Thyroid gland (tissue), 4 donors: Measurements from ENCODE around the gene CHST11. TPM values are rescaled to one million over a fixed set of nuclear protein-coding genes. Genes with fewer than 3 reads are reported as not detected.

ENCODE experiments used
- DNase-seq, 2 donors: peaks; one replicate each; pipeline ENCODE4 v3.0.0-alpha.2; 2019
- H3K27ac ChIP-seq, 3 donors: fragments of 200-600 bp; sonication (generic); 1 replicate in 2 of 3; 2 replicates in 1 of 3; pipeline ENCODE4 v1.5.1; 2016 to 2019; ENCODE audit warnings: mild to moderate bottlenecking in 1 of 3, moderate library complexity in 1 of 3
- H3K27me3 ChIP-seq: fragments of 200-600 bp; sonication (generic); one replicate; pipeline ENCODE4 v1.5.1; 2019
- H3K36me3 ChIP-seq, 2 donors: fragments of 200-600 bp; sonication (generic); one replicate each; pipeline ENCODE4 v1.5.1; 2016 to 2019
- H3K4me1 ChIP-seq, 2 donors: fragments of 200-600 bp; sonication (generic); one replicate each; pipeline ENCODE4 v1.5.1; 2017 to 2019
- H3K4me3 ChIP-seq, 3 donors: fragments of 200-600 bp; sonication (generic); replicated peaks in 1 of 3; 1 replicate in 2 of 3; 2 replicates in 1 of 3; pipeline ENCODE4 v1.5.1; 2016; ENCODE audit warnings: mild to moderate bottlenecking in 1 of 3
- H3K9me3 ChIP-seq: fragments of 200-600 bp; sonication (generic); one replicate; pipeline ENCODE4 v1.5.1; 2017
- POLR2A ChIP-seq, 2 donors: fragments of 450-650 bp; IDR thresholded peaks; one replicate each; pipeline ENCODE4 v1.6.1; 2017; ENCODE audit warnings: antibody characterized with exemption in 2 of 2, mild to moderate bottlenecking in 2 of 2, moderate library complexity in 1 of 2
- WGBS, 2 donors: methylation state at CpG; one replicate each; pipeline ENCODE4 v1.1.5; 2017; 5-methylcytosine and 5-hydroxymethylcytosine counted together
- intact Hi-C: fragments of 100-400 bp; cut with DNase I; formaldehyde crosslinking; loops from one replicate; pipeline ENCODE4 v1.15.1; 2023
- total RNA-seq, 4 donors: library from RNA; depleted of rRNA; stranded (reverse); fragments of >200 nt; gene quantifications; one replicate each; pipeline ENCODE4 v1.2.3, GENCODE V29; 2016
- TF ChIP-seq, protein P1 (sequence below), 6 experiments: fragments of 200-600 bp in 3 of 6; fragments of 450-650 bp in 3 of 6; sonication (generic) in 3 of 6; IDR thresholded peaks; one replicate each; pipeline ENCODE4 v1.5.1; 2016 to 2019; ENCODE audit warnings: antibody characterized with exemption in 6 of 6, mild to moderate bottlenecking in 2 of 6, inconsistent platforms in 1 of 6, moderate library complexity in 1 of 6

CHST11 gene
- total RNA-seq, 4 donors from 2014 or later = 6.9 to 11.6 (median 8.0) TPM

DNA sequence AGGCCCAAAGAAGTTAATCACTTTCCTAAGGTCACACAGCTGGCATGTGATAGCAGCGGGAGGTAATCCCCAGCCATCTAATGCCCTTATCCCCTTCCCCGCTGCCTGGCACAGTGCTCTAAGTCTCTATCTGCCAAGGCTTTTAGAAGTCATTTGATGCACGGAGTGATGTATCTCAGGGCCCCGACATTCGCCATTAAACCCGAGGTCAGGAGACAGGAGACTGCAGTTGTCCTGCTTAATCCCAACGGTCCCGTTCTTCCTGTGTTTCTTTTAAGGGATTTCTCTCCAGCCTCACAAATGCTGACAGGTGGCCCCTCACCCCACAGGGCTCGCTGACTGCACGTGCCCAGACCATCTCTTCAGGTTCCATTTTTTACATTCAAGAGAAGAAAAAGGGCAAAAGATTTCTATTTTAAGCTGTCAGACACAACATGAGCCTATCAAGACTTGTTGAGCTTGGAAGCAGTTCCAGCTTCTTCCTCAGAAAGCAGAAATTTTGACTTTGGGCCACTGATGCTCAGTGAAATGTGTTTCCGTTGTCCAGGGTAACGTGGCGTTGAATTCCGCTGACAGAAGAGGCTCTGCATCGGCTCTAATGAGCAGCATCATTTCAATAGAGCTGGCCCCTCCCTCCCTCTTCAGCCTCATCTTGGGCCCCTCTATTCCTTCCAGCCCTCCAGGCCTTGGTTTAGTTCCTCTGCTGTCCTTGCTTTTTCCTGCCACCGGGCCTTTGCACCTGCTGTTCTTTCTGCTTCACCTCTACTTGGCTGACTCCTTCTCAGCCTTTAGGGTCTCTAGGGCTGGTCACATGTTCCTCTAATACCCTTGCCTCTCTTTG is 171.5 kb downstream of the CHST11 start:
- Histone ChIP-seq H3K9me3 (no peaks in the 10 kb centered on the region), H3K27me3 (no peaks in the 10 kb centered on the region), H3K4me3 (no peak overlapping the region), H3K27ac (no peak overlapping the region), H3K36me3 (no peaks in the 10 kb centered on the region), H3K4me1 (no peaks in the 10 kb centered on the region)
- TF ChIP-seq POLR2A (IDR thresholded peaks at IDR 0.05) = no peak
- TF ChIP-seq, protein P1, sequence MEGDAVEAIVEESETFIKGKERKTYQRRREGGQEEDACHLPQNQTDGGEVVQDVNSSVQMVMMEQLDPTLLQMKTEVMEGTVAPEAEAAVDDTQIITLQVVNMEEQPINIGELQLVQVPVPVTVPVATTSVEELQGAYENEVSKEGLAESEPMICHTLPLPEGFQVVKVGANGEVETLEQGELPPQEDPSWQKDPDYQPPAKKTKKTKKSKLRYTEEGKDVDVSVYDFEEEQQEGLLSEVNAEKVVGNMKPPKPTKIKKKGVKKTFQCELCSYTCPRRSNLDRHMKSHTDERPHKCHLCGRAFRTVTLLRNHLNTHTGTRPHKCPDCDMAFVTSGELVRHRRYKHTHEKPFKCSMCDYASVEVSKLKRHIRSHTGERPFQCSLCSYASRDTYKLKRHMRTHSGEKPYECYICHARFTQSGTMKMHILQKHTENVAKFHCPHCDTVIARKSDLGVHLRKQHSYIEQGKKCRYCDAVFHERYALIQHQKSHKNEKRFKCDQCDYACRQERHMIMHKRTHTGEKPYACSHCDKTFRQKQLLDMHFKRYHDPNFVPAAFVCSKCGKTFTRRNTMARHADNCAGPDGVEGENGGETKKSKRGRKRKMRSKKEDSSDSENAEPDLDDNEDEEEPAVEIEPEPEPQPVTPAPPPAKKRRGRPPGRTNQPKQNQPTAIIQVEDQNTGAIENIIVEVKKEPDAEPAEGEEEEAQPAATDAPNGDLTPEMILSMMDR (IDR thresholded peaks at IDR 0.05) = no peak
- intact Hi-C loops = no loop called here
- 85 to 87% methylated on average over 16 of the region's 16 CpGs for WGBS, 2 donors
- no peak for DNase-seq

DNA sequence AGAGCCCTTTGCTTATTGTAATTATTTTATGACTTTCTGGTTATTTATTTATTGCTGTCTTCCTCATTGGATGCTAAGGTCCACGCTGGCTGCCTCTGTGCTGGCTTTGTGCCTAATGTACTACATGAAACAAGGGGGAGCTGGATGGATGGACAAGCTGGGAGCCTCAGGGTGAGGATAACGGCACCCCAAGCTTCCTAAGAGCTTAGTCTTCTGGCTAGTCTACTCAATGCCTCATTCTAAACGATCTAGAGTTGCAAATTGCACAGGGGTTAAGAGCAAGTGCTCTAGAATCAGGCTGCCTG is 172.0 kb downstream of the CHST11 start:
- Histone ChIP-seq H3K36me3 (no peaks in the 10 kb centered on the region), H3K4me3 (no peak overlapping the region), H3K4me1 (no peaks in the 10 kb centered on the region), H3K27me3 (no peaks in the 10 kb centered on the region), H3K9me3 (no peaks in the 10 kb centered on the region), H3K27ac (no peak overlapping the region)
- intact Hi-C loops = no loop called here
- 73 to 74% methylated on average over 3 of the region's 3 CpGs for WGBS, 2 donors
- DNase-seq = no peak
- TF ChIP-seq, protein P1 (IDR thresholded peaks at IDR 0.05) = no peak
- no peak for TF ChIP-seq POLR2A (IDR thresholded peaks at IDR 0.05)

DNA sequence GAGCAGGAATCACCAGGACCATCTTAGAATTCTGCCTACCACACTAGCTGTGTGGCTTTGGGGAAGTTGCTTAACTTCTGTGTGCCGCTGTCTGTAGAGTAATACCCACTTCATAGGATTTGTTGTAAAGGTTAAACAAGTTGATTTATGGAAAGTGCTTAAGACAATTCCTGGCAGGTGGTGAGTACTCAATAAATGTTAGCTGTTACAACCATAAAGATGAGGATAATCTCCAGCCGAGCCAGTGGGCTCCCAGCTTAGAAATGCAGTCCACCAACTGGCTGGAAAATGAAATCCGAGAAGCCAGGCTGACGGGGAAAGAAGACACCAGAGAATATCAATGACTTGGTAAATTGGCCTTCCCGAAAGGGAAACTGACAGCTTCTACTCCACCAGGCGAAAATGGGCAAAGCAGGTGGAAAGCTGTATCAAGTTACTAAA is 173.5 kb downstream of the CHST11 start:
- H3K36me3 ChIP-seq = no peaks in the 10 kb centered on the region
- 89 to 90% methylated on average over 6 of the region's 6 CpGs for WGBS, 2 donors
- no peak overlapping the region for H3K4me3 ChIP-seq
- TF ChIP-seq, protein P1 (IDR thresholded peaks at IDR 0.05) = no peak
- DNase-seq = no peak
- no peaks in the 10 kb centered on the region for H3K27me3 ChIP-seq
- H3K4me1 ChIP-seq = no peaks in the 10 kb centered on the region
- H3K27ac ChIP-seq = no peak overlapping the region
- intact Hi-C loops = no loop called here
- no peaks in the 10 kb centered on the region for H3K9me3 ChIP-seq

DNA sequence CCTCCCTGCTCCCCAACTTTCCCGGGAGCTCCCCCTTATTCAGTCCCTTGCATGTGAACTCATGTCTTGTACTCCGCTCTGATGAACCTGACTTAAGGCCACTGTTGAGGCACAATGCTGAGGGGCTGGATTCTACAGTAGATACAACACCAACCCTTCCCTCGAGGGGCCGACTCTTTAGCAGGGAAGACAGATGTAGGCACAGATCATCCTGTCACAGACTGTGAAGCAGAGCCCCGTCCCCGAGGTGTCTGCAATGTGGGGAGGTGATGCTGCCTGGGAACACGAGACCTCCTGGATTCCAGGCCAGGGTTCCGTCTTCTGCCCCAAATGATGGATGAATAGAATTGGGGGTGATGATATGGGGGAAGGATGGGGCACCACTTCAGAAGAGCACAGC is 175.1 kb downstream of the CHST11 start:
- H3K4me3 ChIP-seq = no peak overlapping the region
- 89 to 100% methylated on average over 8 of the region's 8 CpGs for WGBS, 2 donors
- H3K9me3 ChIP-seq = no peaks in the 10 kb centered on the region
- H3K27me3 ChIP-seq = no peaks in the 10 kb centered on the region
- intact Hi-C loops = no loop called here
- no peaks in the 10 kb centered on the region for H3K4me1 ChIP-seq
- no peak for DNase-seq
- no peak overlapping the region for H3K27ac ChIP-seq
- TF ChIP-seq, protein P1 (IDR thresholded peaks at IDR 0.05) = no peak
- no peak for TF ChIP-seq POLR2A (IDR thresholded peaks at IDR 0.05)
- no peaks in the 10 kb centered on the region for H3K36me3 ChIP-seq

DNA sequence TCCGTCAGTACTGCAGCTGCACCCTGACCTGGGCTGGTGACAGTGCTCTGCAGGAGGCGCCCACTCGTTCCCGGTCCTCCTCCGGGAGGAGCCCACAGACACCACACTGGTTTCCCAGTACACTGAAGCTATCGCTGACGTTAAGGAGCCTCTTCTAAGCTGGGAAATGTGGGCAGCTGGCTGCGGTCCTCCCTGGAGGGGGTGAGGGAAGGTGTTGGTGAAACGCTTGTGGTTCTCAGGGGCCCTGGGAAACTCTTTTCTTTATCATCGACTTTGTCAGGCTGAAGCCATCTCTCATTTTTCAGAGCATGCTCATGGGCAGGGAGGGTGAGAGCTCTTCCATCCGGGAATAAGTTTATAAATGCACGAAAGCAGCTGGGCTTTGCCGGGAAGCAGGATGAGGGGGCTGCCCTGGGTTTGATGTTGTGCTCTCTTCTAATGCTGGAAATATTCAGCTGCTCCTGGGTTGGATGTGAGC is 176.0 kb downstream of the CHST11 start:
- WGBS, 2 donors = 73 to 78% methylated on average over 13 of the region's 13 CpGs
- H3K36me3 ChIP-seq = no peaks in the 10 kb centered on the region
- no peak for DNase-seq
- intact Hi-C loops = no loop called here
- H3K9me3 ChIP-seq = no peaks in the 10 kb centered on the region
- no peak overlapping the region for H3K4me3 ChIP-seq
- H3K27ac ChIP-seq = no peak overlapping the region
- TF ChIP-seq POLR2A (IDR thresholded peaks at IDR 0.05) = no peak
- TF ChIP-seq, protein P1 (IDR thresholded peaks at IDR 0.05) = no peak
- H3K27me3 ChIP-seq = no peaks in the 10 kb centered on the region
- no peaks in the 10 kb centered on the region for H3K4me1 ChIP-seq
